Retinal pigment epithelial cell (primary cell): ENCODE data around the gene DCP2.
"Not testable (repeated sequence)": the region's sequence is repeated elsewhere in the genome, so short reads cannot be mapped to it uniquely, and the experiment has no call there.

ENCODE experiments used
- DNase-seq: peaks from one replicate; pipeline ENCODE4 v3.0.0-alpha.2; 2010; ENCODE audit warnings: low read depth
- H3K4me3 ChIP-seq: 2 replicates; pipeline ENCODE4 v1.5.1; 2011; ENCODE audit warnings: mild to moderate bottlenecking, low read length, control low read depth, moderate library complexity
- TF ChIP-seq, protein P1 (sequence below): conservative IDR thresholded peaks from 2 replicates; pipeline ENCODE4 v1.5.1; 2011; ENCODE audit warnings: low read depth, low read length, control low read depth, inconsistent platforms

DCP2 gene

DNA sequence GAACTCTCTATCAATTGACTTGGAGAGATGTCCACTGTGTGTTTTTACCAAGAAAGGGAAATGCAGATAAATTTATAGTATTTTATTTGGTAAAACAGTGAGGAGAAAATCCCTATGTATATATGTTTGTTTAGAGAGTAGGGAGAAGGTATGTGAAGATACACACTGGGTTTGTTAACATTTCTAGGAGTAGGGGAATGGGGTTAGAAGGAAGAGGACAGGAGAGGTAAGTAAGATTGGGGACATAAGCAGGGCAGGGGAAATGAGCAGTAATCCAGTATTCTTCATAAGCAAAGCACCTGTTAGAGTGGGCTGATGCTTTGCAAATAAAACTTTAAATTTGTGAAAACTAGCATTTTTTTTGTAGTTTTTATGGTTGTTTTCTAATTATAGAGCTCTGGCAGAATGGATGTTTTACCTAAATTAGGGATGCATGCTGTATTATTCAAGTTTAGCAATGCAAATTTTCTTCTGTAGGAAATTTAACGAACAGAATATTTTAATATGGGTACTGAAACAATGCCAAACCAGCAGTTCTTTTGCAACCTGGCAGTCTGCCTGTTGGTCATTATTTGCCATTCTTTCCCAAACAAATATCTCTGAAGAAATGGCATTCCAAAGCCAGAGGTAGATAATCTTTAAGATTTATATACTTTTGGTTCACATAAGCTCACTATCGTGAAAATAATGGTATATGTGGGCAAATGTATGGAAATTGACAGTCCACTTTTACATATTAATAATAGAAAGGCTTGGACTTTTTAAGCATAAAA is 19.4 kb upstream of the DCP2 start:
- no peak overlapping the region for H3K4me3 ChIP-seq
- TF ChIP-seq, protein P1, sequence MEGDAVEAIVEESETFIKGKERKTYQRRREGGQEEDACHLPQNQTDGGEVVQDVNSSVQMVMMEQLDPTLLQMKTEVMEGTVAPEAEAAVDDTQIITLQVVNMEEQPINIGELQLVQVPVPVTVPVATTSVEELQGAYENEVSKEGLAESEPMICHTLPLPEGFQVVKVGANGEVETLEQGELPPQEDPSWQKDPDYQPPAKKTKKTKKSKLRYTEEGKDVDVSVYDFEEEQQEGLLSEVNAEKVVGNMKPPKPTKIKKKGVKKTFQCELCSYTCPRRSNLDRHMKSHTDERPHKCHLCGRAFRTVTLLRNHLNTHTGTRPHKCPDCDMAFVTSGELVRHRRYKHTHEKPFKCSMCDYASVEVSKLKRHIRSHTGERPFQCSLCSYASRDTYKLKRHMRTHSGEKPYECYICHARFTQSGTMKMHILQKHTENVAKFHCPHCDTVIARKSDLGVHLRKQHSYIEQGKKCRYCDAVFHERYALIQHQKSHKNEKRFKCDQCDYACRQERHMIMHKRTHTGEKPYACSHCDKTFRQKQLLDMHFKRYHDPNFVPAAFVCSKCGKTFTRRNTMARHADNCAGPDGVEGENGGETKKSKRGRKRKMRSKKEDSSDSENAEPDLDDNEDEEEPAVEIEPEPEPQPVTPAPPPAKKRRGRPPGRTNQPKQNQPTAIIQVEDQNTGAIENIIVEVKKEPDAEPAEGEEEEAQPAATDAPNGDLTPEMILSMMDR, result no peak
- DNase-seq, result no peak

DNA sequence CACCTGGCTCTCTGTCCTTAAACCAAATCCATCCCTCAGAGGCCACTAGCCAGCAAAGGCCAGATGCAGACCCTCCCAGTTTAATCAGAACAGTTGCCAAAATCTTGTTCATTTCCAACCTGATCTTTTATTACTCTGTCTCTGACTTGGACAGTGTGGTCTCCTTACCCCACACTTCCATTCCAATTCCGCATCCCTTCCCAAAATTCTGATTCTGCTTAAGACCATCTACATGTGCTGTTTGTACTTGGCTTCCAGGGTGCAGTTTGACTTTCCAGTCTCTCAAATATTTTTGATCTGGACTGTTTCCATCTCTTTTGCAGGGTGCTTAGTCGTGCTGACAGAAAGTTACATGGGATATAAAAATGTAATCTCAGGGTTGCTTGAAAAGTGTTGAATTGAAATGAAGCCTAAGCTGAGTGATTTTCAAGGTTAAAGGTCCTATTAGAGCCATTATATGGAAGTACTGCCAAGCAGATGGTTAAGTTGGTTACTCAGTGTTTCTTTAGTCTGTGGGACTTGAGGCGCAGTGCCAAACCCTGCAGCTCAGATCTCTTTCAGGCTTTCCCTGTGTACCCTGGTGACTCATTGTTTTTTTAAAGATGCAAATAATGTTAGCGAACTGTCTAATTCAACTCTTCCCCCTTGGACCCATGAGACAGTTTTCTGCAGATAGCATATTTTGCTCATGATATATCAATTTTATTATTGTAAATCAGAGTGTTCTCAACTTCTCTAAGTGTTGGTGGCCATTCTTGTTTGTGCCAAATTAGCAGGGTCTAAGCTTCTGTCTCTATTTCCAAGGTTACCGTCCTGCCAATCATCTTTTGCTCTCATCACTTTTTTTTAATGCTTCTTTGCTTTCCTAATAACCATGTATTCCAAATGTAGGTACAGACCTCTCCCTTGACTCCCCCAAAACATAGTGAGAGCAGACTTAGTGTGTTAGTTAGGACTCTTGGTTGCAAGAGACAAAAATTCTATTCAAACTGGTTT is 18.2 kb upstream of the DCP2 start:
- TF ChIP-seq, protein P1, result no peak
- no peak overlapping the region for H3K4me3 ChIP-seq
- peak; percentile 86 for DNase-seq

DNA sequence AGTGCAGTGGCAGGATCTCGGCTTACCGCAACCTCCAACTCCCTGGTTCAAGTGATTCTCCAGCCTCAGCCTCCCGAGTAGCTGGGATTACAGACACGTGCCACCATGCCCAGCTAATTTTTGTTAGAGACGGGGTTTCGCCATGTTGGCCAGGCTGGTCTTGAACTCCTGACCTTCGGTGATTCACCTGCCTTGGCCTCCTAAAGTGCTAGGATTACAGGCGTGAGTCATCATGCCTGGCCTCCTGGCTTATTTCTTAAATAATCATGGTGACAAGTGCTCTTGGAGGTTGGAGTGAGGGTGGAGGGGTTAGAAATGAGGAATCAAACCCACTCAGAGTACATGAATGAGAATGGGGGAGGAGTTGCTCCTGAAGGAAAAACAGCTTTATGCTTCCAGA is 16.7 kb upstream of the DCP2 start:
- not testable (repeated sequence) for H3K4me3 ChIP-seq
- peak; percentile 88 for DNase-seq

DNA sequence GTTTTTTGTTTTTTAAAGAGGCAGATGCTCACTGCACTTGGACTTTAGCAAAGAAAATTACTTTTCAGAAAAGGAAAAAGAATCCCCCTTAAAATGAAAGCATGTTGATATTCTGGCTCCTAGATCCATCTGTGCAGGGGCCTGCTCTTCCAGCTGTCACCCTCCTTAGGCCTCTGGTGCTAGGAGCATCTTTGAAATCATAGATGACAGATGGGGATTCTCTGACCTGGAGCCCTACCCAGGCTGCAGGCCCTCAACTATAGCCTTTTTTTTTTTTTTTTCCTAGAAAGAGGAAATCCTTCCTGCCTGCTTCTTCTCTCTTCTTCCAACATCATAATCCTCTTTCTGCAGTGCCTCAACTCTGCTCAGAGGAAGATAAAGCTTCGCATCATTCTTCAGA is 16.3 kb upstream of the DCP2 start:
- TF ChIP-seq, protein P1, result no peak
- DNase-seq, result no peak
- H3K4me3 ChIP-seq, result no peak overlapping the region

DNA sequence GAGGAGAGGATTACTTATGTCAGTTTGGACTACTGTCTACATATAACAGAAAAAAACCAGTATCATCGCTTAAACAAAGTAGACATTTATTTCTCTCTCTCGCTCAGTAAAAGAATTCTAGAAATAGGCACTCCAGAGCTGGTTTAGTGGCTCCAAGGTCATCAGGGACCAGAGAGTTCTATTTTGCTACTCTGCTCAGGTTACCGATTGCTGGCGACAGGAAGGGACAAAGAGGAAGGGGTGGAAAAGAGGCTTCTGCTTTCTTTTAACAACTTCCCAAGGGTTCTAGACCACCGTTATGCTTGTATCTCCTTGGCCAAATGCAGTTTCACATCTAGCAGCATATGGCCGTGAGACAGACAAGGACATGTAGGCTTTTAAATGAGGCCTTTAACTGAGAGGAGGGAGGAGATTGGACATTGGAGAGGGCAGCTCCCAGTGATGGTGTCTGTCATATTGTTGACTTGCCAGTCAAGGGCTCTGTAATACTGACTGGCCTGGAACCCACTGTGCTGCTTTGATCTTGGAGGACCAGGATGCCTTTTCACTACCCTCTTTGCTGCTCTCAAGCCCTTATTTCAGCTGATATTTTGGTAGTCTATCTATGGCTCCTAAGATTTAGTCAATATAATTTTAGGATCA is 15.6 kb upstream of the DCP2 start:
- no peak for DNase-seq

DNA sequence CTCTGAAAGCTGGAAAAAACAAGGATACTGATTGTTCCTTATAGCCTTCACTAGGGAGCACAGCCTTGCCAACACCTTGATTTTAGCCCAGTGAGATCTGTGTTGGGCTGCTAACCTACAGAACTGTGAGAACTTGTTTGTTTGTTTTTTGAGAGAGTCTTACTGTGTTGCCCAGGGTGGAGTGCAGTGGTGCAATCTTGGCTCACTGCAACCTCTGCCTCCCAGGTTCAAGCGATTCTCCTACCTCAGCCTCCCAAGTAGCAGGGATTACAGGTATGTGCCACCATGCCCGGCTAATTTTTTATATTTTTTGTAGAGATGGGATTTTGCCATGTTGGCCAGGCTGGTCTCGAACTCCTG is 13.2 kb upstream of the DCP2 start:
- H3K4me3 ChIP-seq, DNase-seq: not testable (repeated sequence)

More for the DNA sequence above, 15.6 kb upstream of the DCP2 start:
- TF ChIP-seq, protein P1, result no peak
- no peak overlapping the region for H3K4me3 ChIP-seq

DNA sequence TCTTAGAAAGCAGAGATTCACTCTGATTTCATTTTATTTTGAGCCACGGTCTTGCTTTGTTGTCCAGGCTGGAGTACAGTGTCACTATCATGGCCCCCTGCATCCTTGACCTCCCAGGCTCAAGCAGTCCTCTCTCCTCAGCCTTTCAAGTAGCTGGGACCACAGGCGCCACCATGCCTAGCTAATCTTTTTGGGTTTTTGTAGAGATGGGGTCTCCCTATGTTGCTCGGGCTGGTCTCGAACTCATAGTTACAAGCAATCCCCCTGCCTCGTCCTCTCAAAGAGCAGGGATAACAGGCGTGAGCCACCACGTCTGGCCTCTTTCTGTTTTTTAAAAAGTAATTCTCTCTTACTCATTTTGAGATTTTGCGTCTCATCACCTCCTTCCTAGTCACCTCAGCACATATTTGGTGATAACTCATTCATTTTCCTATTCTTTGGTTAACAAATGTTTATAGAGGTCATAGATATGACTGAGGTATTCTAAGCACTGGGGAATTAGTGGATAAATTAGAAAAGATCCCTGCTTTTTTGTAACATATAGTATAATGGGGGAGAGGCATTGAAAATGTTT is 10.8 kb upstream of the DCP2 start:
- no peak overlapping the region for H3K4me3 ChIP-seq
- TF ChIP-seq, protein P1, result no peak
- no peak for DNase-seq
